Esophagus muscularis mucosa (tissue), 3 donors: ENCODE measurements around the gene XXYLT1.

ENCODE experiments used
- POLR2A ChIP-seq: fragments of 450-650 bp; IDR thresholded peaks from one replicate; pipeline ENCODE4 v1.6.1; 2017; ENCODE audit warnings: antibody characterized with exemption, moderate library complexity, mild to moderate bottlenecking, low read depth
- POLR2AphosphoS5 ChIP-seq, 2 donors: sonication (generic); formaldehyde crosslinking; IDR thresholded peaks; one replicate each; pipeline ENCODE4 v1.6.1; 2017; ENCODE audit warnings: antibody characterized with exemption in 2 of 2
- TF ChIP-seq, protein P1 (sequence below), 3 experiments: fragments of 200-600 bp in 2 of 3; fragments of 450-650 bp in 1 of 3; sonication (generic) in 2 of 3; IDR thresholded peaks; one replicate each; pipeline ENCODE4 v1.5.1; 2017 to 2019; ENCODE audit warnings: antibody characterized with exemption in 3 of 3, mild to moderate bottlenecking in 2 of 3, moderate library complexity in 1 of 3

DNA sequence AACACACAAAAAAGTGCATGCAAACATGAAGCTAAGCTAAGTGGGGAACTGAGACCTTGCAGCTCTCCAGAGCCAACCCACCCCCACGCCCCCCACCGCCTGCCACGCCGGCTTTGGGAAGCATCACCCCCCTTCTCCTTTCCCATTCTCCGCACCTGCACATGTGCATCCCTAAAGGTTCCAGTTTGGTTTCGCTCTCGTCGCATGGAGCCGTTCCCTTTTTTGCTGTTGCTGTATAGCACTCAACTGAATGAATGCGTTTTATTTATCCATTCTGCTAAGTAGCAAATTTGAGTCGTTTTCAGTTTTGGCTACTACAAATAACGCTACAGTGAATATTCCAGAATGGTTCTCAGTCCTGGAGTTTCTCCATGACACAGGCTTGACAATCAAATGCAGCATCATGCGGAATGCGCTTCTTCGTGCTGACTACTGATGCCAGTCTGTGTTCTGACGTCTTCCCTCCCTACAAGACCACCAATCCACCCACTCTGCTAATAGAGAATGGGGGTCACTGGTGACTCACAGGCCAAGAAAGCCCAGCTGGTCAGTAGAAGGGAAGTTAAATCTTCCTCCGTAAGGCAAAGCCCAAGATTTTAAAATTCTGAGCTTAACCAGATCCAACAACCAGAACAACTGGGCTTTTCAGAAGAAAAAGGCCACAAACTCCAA is 115.3 kb downstream of the XXYLT1 start:
- TF ChIP-seq, protein P1, sequence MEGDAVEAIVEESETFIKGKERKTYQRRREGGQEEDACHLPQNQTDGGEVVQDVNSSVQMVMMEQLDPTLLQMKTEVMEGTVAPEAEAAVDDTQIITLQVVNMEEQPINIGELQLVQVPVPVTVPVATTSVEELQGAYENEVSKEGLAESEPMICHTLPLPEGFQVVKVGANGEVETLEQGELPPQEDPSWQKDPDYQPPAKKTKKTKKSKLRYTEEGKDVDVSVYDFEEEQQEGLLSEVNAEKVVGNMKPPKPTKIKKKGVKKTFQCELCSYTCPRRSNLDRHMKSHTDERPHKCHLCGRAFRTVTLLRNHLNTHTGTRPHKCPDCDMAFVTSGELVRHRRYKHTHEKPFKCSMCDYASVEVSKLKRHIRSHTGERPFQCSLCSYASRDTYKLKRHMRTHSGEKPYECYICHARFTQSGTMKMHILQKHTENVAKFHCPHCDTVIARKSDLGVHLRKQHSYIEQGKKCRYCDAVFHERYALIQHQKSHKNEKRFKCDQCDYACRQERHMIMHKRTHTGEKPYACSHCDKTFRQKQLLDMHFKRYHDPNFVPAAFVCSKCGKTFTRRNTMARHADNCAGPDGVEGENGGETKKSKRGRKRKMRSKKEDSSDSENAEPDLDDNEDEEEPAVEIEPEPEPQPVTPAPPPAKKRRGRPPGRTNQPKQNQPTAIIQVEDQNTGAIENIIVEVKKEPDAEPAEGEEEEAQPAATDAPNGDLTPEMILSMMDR (IDR thresholded peaks at IDR 0.05), result no peak
- no peak for TF ChIP-seq POLR2A
- no peak for TF ChIP-seq POLR2AphosphoS5 (IDR thresholded peaks at IDR 0.05)
